GM21786 (cell line): ENCODE data around the gene TBC1D14.

Experiments
- ATAC-seq: cut with Tn5 transposase; IDR thresholded peaks from one replicate; pipeline ENCODE4 v1.9.1; 2021; ENCODE audit not compliant: unreplicated experiment

TBC1D14 gene

GRCh38 chr4:7017446-7018048, 107.9 kb downstream of the TBC1D14 start:
- ATAC-seq, result no peak

- no peak for ATAC-seq
These were observed 108.7 kb downstream of the TBC1D14 start for GRCh38 chr4:7018281-7018680.

- ATAC-seq, result no peak
These were observed 109.7 kb downstream of the TBC1D14 start for GRCh38 chr4:7019367-7019766.

- ATAC-seq, result no peak
These were observed 110.7 kb downstream of the TBC1D14 start for GRCh38 chr4:7020290-7020689.

GRCh38 chr4:7020856-7021255, 111.2 kb downstream of the TBC1D14 start:
- no peak for ATAC-seq

GRCh38 chr4:7021355-7021754, 111.7 kb downstream of the TBC1D14 start:
- ATAC-seq, result no peak

GRCh38 chr4:7021930-7022664, 112.5 kb downstream of the TBC1D14 start:
- no peak for ATAC-seq

GRCh38 chr4:7023486-7023885, 113.9 kb downstream of the TBC1D14 start:
- ATAC-seq, result no peak

GRCh38 chr4:7023901-7024300, 114.3 kb downstream of the TBC1D14 start:
- ATAC-seq, result no peak

GRCh38 chr4:7024336-7024890, 114.8 kb downstream of the TBC1D14 start:
- no peak for ATAC-seq

- no peak for ATAC-seq
These were observed 115.5 kb downstream of the TBC1D14 start for GRCh38 chr4:7025040-7025602.

- no peak for ATAC-seq
These were observed 116.5 kb downstream of the TBC1D14 start for GRCh38 chr4:7026107-7026506.

GRCh38 chr4:7027284-7027683, 117.7 kb downstream of the TBC1D14 start:
- no peak for ATAC-seq

- ATAC-seq, result no peak
These were observed 118.3 kb downstream of the TBC1D14 start for GRCh38 chr4:7027913-7028312.

- ATAC-seq, result no peak
These were observed 119.6 kb downstream of the TBC1D14 start for GRCh38 chr4:7029212-7029611.

GRCh38 chr4:7029921-7030320, 120.3 kb downstream of the TBC1D14 start:
- ATAC-seq, result no peak

- no peak for ATAC-seq
These were observed 121.2 kb downstream of the TBC1D14 start for GRCh38 chr4:7030856-7031255.

GRCh38 chr4:7031558-7032449, 122.2 kb downstream of the TBC1D14 start:
- no peak for ATAC-seq

GRCh38 chr4:7032596-7032995, 123.0 kb downstream of the TBC1D14 start:
- ATAC-seq, result no peak

GRCh38 chr4:7034262-7035081, 124.8 kb downstream of the TBC1D14 start:
- ATAC-seq, result no peak
